HG02938 (cell line): ENCODE results near the gene KLHL18.
A peak's percentile ranks its signal among the peaks of the same experiment; 100 is the strongest.
"Not testable (repeated sequence)": the region's sequence is repeated elsewhere in the genome, so short reads cannot be mapped to it uniquely, and the experiment has no call there.

ENCODE experiments used
- ATAC-seq: cut with Tn5 transposase; IDR thresholded peaks from one replicate; pipeline ENCODE4 v1.9.1; 2021; ENCODE audit warnings: mild to moderate bottlenecking, moderate library complexity; ENCODE audit not compliant: unreplicated experiment

KLHL18 gene

DNA sequence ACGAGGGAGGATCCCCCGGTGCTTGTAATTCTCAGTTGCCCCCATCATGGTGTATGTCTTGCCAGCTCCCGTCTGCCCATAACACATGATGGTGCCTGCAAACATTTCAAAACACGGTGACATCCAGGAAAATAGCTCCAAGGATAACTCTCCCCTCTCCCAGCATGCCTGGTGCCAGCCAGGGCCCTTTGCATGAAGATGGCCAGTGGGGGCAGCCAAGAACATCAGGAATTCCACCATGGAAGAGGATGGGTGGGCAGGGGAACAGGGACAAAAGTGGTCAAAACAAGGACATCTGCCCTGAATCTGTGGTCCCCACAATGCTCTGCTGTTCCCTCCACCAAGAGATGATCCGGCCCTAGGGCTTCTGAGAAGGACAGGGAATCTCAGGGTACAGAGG is 9.2 kb upstream of the KLHL18 start:
- no peak for ATAC-seq

DNA sequence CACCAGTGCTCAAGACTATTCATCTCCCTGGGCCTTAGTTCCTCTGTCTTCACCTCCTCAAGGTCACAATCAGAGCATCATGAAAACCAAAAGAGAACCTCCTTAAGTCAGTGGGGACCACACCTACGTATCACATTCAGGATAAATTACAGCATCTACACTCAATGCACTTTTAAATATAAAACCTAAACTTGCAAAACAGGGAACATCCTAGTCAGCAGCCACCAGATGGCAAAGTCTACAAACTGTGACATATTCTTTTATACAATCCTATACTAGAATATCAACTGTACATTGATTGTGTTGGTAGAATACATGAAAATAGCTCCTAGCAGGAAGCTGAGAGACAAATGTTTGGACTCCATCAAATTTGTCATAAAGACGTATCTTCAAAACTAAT is 8.1 kb upstream of the KLHL18 start:
- no peak for ATAC-seq

DNA sequence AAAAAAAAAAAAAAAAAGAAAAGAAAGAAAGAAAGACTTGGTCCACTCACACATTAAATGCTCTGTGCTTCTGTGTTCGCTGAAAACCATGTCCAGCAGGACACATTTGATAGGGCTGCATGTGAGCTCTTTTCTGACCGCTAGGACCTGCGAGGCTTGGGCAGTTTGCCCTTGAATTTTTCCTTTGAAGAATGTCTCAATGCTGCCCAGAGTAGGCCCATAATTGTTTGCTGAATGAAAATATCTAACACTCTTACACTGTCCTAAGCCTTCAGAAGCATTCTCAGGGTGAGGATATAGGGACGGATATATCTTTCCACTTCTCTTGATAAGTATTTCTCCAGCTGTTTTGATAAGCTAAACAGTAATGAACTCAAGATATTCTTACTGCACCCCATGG is 6.2 kb upstream of the KLHL18 start:
- ATAC-seq, result no peak

DNA sequence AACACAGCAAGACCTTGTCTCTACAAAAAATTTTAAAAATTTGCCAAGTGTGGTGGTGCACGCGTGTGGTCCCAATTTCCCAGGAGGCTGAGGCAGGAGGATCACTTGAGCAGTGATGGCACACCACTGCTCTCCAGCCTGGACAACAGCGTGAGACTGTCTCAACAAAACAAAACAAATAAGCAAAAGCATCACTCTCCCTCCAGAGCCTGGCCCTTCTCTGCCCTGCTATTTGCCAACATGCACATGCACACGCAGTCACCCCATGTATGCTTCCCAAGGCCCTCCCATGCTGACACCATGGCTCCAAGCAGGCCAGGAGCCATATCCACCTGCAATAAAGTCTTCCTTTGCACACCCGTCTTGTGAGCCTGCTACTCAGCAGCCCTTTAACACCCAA is 2.2 kb upstream of the KLHL18 start:
- no peak for ATAC-seq

DNA sequence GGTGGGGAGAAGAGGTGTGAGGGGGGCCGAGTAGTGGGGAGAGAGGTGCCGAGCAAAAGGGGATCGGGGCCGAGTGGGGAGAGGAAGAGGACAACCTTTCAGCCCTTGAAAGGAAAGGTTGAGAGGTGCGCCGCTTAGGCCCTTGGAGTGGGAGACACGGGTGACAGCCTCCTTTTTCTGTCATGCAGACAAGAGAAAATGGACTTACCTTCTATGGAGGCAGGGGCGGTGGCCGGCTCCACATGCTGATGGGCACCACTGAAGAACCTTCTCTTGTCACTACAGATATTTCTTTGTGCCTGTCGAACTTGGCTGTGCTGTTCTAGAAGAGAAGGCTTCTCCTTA is 421 bp downstream of the KLHL18 start:
- peak; percentile 6 for ATAC-seq

DNA sequence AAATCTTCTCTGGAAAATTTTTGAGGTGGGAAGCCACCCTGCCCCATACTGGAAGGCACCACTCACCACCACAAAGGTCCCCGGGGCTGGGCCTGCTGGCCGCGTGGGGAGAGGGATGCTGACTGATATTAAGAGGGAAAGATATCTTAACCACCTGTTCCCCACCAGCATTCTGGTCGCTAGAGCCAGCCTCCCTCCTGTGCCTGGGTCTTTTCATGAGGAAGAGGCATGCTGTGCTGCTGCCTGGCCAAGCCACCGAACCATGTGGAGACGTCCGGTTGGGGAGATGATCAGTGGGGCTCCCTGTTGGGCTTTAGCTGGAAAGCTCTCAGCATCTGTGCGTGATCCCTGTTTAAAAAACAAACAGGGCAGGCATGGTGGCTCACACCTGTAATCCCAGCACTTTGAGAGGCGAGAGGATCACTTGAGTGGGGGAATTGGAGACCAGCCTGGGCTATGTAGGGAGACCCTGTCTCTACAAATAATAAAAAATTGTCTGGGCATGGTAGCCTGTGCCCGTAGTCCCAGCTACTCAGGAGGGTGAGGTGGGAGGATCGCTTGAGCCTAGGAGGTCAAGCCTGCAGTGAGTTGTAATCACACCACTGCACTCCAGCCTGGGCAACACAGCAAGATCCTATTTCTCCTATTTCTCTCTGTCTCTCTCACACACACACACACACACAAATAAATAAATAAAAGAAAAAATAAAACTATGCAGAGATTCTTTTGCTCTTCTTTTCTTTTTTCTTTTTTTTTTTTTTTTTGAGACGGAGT is 1.0 kb downstream of the KLHL18 start:
- ATAC-seq, result no peak

DNA sequence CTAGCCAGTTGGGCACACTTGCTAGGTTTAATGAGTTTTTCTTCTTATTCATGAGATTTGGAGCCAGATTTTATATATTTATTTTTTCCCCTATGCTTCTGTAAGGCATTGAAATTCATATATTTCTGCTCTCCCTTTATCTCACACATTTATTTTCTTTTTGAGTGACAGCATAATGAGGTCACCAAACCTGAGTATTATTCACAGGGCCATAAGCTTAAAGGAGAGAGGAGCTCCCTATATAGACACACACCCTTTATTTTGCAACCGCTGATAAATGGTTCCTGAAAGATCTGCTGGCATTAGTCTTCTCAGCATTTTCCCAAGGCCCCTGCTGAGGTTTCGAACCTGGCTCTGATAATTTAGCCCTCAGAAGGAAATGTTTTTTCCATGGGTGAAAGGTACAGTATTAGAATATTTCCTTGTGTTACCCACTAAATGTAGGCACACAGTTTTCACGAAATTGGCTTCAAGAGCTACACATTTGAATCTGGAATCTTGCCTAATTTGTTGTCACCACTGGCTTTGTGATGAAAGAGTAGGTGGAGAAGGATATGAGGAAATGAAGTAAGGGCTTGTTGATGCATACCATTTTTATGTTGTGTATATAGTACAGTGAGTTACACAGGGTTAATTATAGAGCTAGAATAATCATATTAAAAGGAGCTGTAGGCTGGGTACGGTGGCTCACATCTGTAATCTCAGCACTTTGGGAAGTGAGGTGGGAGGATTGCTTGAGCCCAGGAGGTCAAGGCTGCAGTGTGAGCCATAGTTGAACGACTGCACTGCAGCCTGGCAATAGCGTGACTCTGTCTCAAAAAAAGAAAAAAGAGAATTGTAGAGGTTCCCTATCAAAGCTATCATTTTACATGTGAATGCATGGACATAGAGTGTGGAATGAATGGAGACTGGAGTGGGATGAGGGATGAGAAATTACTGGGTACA is 6.5 kb downstream of the KLHL18 start:
- ATAC-seq, result no peak

DNA sequence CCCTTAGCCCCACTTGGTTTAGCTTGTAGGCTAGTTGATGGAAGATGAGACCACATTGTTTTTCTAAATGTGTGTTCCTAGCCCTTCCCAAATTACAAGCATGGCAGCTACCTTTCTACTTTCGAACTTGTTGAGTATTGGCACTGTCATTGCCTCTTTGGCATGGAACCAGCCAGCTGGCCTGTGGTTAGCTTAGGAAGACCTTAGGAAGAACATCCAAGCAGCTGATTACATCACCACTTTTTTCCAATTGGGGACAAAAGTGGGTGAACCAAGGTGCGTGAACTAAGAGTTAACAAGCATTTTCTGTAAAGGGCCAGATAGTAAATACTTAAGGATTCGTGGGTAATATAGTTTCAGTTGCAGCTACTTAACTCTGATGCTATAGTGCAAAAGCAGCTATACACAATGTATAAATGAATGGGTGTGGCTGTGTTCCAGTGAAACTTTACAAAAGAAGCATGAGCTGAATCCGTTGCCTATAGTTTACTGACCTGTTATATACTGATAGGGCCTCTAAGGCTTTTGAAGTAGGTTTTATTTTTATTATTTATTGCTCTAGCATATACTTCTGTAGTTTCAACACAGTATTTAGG is 8.5 kb downstream of the KLHL18 start:
- no peak for ATAC-seq

DNA sequence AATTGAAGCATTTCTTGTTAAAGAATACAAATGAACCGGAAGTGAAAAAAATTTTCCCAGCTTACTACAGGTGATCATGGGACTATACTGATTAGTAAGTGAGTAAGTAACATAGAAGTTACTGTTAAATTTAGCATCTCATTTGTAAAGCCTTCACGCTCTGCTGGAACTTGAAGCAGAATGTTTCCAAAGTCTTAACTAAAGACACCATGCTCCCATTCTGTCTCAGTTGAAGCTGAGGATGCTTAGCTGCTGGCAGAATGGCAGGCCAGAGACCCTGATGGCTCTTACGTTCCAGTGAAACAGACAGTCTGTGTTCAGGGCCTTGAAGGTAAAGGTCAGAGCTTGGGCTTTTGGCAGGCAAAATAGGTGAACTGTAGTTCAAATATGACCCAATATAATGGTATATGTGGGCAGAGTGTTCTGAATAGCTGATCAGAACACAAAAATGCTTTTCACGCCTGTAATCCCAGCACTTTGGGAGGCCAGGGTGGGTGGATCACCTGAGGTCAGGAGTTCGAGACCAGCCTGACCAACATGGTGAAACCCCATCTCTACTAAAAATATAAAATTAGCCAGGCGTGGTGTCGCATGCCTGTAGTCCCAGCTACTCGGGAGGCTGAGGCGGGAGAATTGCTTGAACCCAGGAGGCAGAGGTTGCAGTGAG is 9.1 kb downstream of the KLHL18 start:
- not testable (repeated sequence) for ATAC-seq

DNA sequence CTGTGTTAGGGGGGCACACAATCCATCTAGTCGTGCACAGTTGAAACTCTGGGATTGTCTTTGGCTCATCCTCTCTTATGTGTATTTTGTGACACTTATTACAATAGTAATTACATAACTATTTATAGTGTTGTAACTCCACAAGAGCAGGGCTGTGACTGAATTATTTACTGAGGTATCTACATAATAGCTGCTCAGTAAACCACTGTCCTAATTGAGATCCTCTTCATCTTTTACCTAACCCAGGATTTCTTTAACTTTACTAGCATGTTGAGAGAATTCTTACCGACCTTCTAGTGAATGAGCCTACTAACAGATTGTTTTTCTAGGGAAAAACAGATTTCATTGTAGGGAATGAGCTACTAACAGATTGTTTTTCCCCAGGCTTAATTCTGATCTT is 11.1 kb downstream of the KLHL18 start:
- ATAC-seq, result no peak

DNA sequence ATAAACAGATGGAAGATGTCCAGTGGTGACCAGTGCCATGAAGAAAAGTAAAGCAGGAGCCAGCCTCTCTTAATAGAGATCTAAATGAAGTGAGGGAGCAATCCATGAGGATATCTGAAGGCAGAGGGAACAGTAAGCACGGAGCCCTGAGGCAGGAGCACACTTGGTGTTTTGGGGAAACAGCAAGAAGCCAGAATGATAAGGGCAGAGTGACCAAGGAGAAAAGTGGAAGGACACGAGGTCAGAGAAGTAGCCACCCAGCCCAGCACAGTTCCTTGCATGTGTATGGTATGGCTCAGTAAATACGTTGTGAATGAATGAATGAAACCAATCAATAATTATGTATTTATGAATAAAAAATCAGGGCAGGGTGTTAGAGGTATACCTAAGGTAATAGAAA is 11.6 kb downstream of the KLHL18 start:
- no peak for ATAC-seq

DNA sequence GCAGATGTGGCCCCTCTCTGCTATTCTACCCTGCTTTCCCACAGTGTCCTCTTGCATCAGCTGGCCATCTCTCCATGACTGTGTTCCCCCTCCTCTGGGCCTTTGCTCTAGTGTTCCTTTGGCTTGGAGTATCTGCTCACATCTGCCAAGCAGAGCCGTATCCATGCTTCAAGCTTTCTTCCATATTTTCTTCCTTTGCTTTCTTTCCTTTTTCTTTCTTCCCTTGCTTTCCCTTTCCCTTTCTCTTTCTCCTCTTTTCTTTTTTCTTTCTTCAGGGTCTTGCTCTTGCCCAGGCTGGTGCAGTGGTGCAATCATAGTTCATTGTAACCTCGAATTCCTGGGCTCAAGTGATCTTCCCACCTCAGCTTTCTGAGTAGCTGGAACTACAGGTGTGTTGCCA is 12.6 kb downstream of the KLHL18 start:
- ATAC-seq, result no peak

DNA sequence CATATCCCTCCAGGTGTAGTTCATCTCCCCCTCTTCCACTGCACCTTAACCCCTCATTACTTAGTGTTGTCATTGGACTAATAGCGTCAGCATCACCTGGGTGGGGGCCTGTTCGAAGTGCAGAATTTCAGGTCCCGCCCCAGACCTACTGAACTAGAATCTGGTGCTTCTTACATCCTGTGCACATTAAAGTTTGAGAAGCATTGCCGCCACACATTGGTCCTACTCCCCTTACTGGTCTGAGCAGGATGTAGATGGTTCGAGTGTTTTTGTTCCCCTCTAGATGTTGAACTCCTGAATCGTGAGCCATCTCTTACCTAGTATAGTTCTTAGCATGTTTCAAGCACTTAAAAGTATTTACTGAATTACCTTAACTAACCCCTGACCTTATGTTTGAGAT is 13.2 kb downstream of the KLHL18 start:
- no peak for ATAC-seq

DNA sequence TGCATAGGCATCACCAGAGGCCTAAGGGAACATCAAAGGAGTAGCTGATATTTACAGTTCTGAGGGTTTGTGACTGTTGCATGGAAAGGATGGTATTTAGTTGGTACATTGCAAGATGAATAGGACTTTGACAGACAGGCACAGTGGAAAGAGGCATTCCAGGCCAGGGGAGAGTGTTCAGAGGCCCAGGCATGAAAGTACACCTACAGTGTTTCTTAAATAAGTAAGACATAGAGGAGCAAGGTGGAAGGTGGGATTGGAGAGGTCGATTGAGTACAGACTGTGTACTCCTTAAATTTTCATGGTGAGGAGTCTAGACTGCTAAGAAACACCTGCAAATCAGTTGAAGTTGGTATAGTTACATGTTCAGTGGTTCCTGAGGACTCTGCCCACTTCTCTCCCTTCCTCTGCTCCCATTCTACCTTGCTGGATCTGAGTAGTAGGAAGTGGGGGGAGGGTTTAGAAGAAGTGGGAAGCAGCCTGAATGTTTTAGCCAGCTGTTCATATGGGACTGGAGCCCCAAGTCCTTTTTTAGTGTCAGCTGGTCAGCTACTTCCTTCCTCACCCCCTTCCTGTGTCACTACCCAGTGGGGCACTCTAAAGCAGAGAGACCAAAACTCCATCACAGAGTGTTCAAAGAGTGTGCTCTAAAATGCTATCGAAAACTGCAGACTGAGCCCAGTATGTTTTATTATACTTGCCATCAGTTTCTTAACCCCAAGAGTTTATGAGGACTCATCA is 14.0 kb downstream of the KLHL18 start:
- ATAC-seq, result no peak

DNA sequence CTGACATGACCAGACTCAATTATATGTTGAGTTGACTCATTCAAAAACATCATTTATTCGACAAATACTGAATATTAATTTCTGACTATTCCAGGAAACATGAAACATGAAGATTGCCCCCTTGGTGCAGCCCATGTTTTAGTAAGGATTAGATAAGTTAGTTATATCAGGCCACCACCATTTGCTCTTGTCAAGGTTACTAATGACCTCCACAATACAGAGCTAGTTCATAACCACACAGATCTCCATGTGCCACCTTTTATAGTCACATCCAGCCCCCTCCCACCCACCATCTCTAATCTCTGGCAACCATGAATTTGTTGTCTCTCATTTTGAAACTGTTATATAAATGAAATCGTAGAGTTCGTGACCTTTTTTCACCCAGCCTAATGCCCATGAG is 15.7 kb downstream of the KLHL18 start:
- ATAC-seq, result no peak

DNA sequence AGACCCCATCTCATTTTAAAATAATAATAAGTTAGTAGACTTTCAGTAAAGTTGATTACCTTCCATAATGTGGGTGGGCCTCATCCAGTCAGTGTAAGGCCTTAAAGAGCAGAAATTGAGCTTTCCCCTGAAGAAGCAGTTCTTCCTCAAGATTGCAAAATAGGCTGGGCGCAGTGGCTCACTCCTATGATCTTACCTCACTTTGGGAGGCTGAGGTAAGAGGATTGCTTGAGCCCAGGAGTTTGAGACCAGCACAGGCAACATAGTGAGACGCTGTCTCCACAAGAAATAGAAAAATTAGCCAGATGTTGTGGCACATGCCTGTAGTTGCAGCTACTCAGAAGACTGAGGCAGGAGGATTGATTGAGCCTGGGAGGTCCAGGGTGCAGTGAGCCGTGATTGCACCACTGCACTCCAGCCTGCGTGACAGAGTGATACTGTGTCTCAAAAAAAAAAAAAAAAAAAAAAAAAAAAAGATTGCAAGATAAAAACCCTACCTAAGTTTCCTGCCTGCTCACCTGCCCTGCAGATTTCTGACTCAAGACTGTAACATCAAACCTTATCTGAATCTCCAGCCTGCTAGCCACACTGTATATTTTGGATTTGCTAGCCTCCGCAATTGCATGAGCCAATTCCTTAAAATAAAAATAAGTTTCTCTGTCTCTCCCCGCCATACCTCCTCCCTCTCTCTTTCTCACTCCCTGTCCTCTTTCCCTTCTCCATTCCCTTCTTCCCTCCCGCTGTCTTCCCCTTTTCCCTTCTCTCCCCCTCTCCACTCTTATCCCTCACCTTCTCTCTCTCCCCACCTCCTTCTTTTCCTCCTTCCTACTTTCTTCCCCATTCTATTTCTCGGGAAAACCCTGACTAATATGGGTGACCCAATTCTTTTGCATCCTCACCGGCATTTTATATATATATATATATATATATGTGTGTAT is 16.9 kb downstream of the KLHL18 start:
- no peak for ATAC-seq

DNA sequence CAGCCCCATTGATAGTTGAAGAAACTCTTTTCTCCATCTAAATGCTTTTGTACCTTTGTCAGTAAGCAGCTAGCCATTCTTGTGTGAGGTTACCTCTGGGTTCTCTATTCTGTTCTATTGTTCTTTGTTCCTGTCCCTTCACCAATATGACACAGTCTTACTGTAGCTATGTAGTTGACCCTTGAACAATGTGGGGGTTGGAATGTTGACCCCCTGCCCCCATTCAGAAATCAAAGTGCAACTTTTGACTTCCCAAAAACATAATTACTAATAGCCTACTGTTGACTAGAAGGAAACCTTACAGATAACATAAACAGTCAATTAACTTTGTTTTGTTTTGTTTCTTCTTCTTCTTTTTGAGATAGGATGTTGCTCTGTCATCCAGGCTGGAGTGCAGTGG is 18.7 kb downstream of the KLHL18 start:
- no peak for ATAC-seq

DNA sequence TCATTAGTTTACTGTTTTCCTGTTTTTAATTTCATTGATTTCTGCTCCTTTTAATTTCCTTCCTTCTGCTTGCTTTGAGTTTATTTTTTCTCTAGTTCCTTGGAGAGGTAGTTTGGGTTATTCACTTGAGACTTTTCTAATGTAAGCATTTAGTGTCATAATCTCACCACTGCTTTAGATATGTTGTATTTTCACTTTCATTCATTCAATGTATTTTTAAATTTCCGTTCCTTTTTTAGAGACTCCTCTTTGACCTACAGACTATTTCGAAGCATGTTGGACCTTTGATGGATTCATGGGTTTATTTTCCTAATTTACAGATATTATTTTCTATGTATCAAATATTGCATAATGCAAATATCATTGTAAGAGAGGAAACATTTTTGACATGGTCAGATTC is 23.3 kb downstream of the KLHL18 start:
- ATAC-seq, result no peak

DNA sequence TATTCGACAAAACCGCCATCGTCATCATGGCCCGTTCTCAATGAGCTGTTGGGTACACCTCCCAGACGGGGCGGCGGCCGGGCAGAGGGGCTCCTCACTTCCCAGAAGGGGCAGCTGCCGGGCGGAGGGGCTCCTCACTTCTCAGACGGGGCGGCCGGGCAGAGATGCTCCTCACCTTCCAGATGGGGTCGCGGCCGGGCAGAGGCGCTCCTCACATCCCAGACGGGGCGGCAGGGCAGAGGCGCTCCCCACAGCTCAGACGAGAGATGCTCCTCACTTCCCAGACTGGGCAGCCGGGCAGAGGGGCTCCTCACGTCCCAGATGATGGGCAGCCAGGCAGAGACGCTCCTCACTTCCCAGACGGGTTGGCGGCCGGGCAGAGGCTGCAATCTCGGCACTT is 26.5 kb downstream of the KLHL18 start:
- not testable (repeated sequence) for ATAC-seq

DNA sequence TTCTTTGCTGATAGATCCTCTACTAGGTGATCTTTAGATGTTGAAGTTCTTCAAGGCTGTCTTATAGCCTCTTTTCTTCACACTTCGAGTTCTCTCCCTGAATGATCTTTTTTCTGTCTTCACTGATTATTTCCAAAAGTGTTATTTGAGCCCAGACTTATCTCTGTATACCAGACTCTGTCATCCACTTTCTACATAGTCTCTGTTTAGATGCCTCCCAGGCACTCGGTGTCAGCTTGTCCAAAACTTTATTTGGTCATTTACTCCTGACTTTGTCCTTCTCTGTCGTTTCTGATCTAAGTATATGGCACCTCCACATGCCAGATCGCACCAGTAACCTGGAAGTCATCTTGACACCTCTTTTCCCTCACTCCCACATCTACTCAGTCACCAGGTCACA is 27.6 kb downstream of the KLHL18 start:
- ATAC-seq, result no peak
